Mesenchymal stem cell (in vitro differentiated cells and primary cell): ENCODE results near the gene TSPO.

ENCODE experiments used
- DNase-seq: peaks from one replicate; pipeline ENCODE4 v3.0.0-alpha.2; 2013
- H2AFZ ChIP-seq: one replicate; pipeline ENCODE4 v1.6.1; 2013; ENCODE audit warnings: low read depth, mild to moderate bottlenecking, control low read depth, inconsistent platforms, low read length, moderate library complexity
- H2AK5ac ChIP-seq: 2 replicates; pipeline ENCODE4 v1.6.1; 2013; ENCODE audit warnings: low read length, moderate library complexity, mild to moderate bottlenecking, inconsistent platforms; ENCODE audit not compliant: severe bottlenecking
- H2BK120ac ChIP-seq: one replicate; pipeline ENCODE4 v1.6.1; 2013; ENCODE audit warnings: low read depth, mild to moderate bottlenecking, inconsistent platforms, low read length, moderate library complexity
- H2BK12ac ChIP-seq, 2 experiments: one replicate each; pipeline ENCODE4 v1.6.1; 2013; ENCODE audit warnings: inconsistent platforms in 2 of 2, low read length in 2 of 2, mild to moderate bottlenecking in 2 of 2, moderate library complexity in 2 of 2, control low read depth in 1 of 2
- H2BK15ac ChIP-seq: one replicate; pipeline ENCODE4 v1.6.1; 2013; ENCODE audit warnings: mild to moderate bottlenecking, low read depth, inconsistent platforms; ENCODE audit not compliant: poor library complexity, severe bottlenecking
- H2BK5ac ChIP-seq: 2 replicates; pipeline ENCODE4 v1.6.1; 2013; ENCODE audit warnings: low read depth, mild to moderate bottlenecking, low read length, control low read depth, inconsistent platforms; ENCODE audit not compliant: poor library complexity, severe bottlenecking
- H3K14ac ChIP-seq, 2 experiments: one replicate each; pipeline ENCODE4 v1.6.1; 2013; ENCODE audit warnings: inconsistent platforms in 2 of 2, low read length in 2 of 2, control low read depth in 1 of 2, mild to moderate bottlenecking in 1 of 2, moderate library complexity in 1 of 2
- H3K18ac ChIP-seq, 2 experiments: one replicate each; pipeline ENCODE4 v1.6.1; 2013; ENCODE audit warnings: inconsistent platforms in 2 of 2, low read length in 2 of 2, control low read depth in 1 of 2, low read depth in 1 of 2, mild to moderate bottlenecking in 1 of 2
- H3K23ac ChIP-seq, 2 experiments: one replicate each; pipeline ENCODE4 v1.6.1; 2013; ENCODE audit warnings: inconsistent platforms in 2 of 2, low read length in 2 of 2, mild to moderate bottlenecking in 2 of 2, moderate library complexity in 2 of 2, control low read depth in 1 of 2
- H3K27ac ChIP-seq: 2 replicates; pipeline ENCODE4 v1.5.1; 2013; ENCODE audit warnings: mild to moderate bottlenecking, moderate library complexity, low read length, control low read depth, inconsistent platforms; ENCODE audit not compliant: poor library complexity, severe bottlenecking
- H3K27me3 ChIP-seq, 2 experiments: 2 replicates each; pipeline versions ENCODE4 v1.6.1 to v1.7.0; 2013; ENCODE audit warnings: low read length in 2 of 2, mild to moderate bottlenecking in 2 of 2, moderate library complexity in 2 of 2, control low read depth in 1 of 2, inconsistent platforms in 1 of 2; ENCODE audit not compliant: control insufficient read depth in 1 of 2, insufficient read depth in 1 of 2
- H3K36me3 ChIP-seq, 2 experiments: 2 replicates each; pipeline versions ENCODE4 v1.6.1 to v1.7.0; 2013; ENCODE audit warnings: low read length in 2 of 2, control low read depth in 1 of 2, inconsistent platforms in 1 of 2, low read depth in 1 of 2, mild to moderate bottlenecking in 1 of 2; ENCODE audit not compliant: insufficient read depth in 2 of 2, control insufficient read depth in 1 of 2
- H3K4ac ChIP-seq, 2 experiments: one replicate each; pipeline ENCODE4 v1.6.1; 2013; ENCODE audit warnings: inconsistent platforms in 2 of 2, low read length in 2 of 2, mild to moderate bottlenecking in 2 of 2, moderate library complexity in 2 of 2, control low read depth in 1 of 2, low read depth in 1 of 2
- H3K4me1 ChIP-seq: 2 replicates; pipeline ENCODE4 v1.6.1; 2013; ENCODE audit warnings: low read depth, low read length, control low read depth; ENCODE audit not compliant: control insufficient read depth, insufficient read depth
- H3K4me2 ChIP-seq: 2 replicates; pipeline ENCODE4 v1.6.1; 2013; ENCODE audit warnings: low read length, mild to moderate bottlenecking, inconsistent platforms; ENCODE audit not compliant: poor library complexity, severe bottlenecking
- H3K4me3 ChIP-seq, 2 experiments: 2 replicates each; pipeline versions ENCODE4 v1.5.1 to v1.7.0; 2013; ENCODE audit warnings: low read length in 2 of 2, mild to moderate bottlenecking in 2 of 2, control low read depth in 1 of 2, low read depth in 1 of 2; ENCODE audit not compliant: insufficient read depth in 1 of 2
- H3K79me1 ChIP-seq: replicated peaks from 2 replicates; pipeline ENCODE4 v1.6.1; 2013; ENCODE audit warnings: mild to moderate bottlenecking, control low read depth, low read length, inconsistent platforms; ENCODE audit not compliant: poor library complexity, severe bottlenecking
- H3K9ac ChIP-seq: 2 replicates; pipeline ENCODE4 v1.7.0; 2013; ENCODE audit warnings: mild to moderate bottlenecking, low read length, moderate library complexity
- H3K9me3 ChIP-seq: 2 replicates; pipeline ENCODE4 v1.7.0; 2013; ENCODE audit warnings: mild to moderate bottlenecking, low read length; ENCODE audit not compliant: control insufficient read depth
- H4K8ac ChIP-seq: one replicate; pipeline ENCODE4 v1.6.1; 2013; ENCODE audit warnings: inconsistent platforms, mild to moderate bottlenecking, low read length, moderate library complexity
- H4K91ac ChIP-seq: one replicate; pipeline ENCODE4 v1.6.1; 2013; ENCODE audit warnings: mild to moderate bottlenecking, low read length, inconsistent platforms
- WGBS: methylation state at CpG from one replicate; pipeline ENCODE4 v1.1.7; 2013; ENCODE audit warnings: mixed read lengths; 5-methylcytosine and 5-hydroxymethylcytosine counted together

Gene TSPO

GRCh38 chr22:43183496-43184277 is 32.3 kb downstream of the TSPO start:
- WGBS = 75% methylated on average over 12 of the region's 12 CpGs
- H2BK120ac ChIP-seq = no peak overlapping the region
- H3K23ac ChIP-seq = peak overlapping the region in 1 of 2 experiments; percentile 77

GRCh38 chr22:43185860-43186261 is 34.5 kb downstream of the TSPO start:
- H3K23ac ChIP-seq = peak overlapping the region in 1 of 2 experiments; percentile 2
- peak; percentile 52 for DNase-seq
- peak overlapping the region in 1 of 2 experiments; percentile 16 for H3K18ac ChIP-seq
- H4K91ac ChIP-seq = no peak overlapping the region
- H3K79me1 ChIP-seq = peaks cover 33% of the 10 kb centered on the region
- H4K8ac ChIP-seq = no peak overlapping the region
- no peaks in the 10 kb centered on the region for H3K9me3 ChIP-seq
- H3K36me3 ChIP-seq = peaks cover 3 to 15% of the 10 kb centered on the region in 2 experiments
- H2BK5ac ChIP-seq = no peak overlapping the region
- peak overlapping the region; percentile 64 for H2BK120ac ChIP-seq
- peaks cover 0 to 3% of the 10 kb centered on the region in 2 experiments for H3K27me3 ChIP-seq
- 28% methylated on average over 12 of the region's 12 CpGs for WGBS
- peaks cover 24% of the 10 kb centered on the region for H3K4me1 ChIP-seq
- H3K9ac ChIP-seq = peak overlapping the region; percentile 88
- H2AFZ ChIP-seq = no peak overlapping the region
- no peak overlapping the region for H3K27ac ChIP-seq
- no peak overlapping the region for H2BK12ac ChIP-seq
- H2AK5ac ChIP-seq = no peak overlapping the region
- peak overlapping the region; percentile 36 to 85 for H3K4me3 ChIP-seq
- no peak overlapping the region for H2BK15ac ChIP-seq
- H3K4ac ChIP-seq = no peak overlapping the region
- peak overlapping the region; percentile 83 for H3K4me2 ChIP-seq
- no peak overlapping the region for H3K14ac ChIP-seq

More at GRCh38 chr22:43183496-43184277, 32.3 kb downstream of the TSPO start:
- no peaks in the 10 kb centered on the region for H3K9me3 ChIP-seq
- H3K18ac ChIP-seq = peak overlapping the region; percentile 48 to 63
- H2AFZ ChIP-seq = no peak overlapping the region
- no peak overlapping the region for H3K9ac ChIP-seq
- H2BK15ac ChIP-seq = no peak overlapping the region
- peaks cover 24% of the 10 kb centered on the region for H3K4me1 ChIP-seq
- H3K4ac ChIP-seq = no peak overlapping the region
- no peak overlapping the region for H4K8ac ChIP-seq
- no peak overlapping the region for H3K27ac ChIP-seq
- no peak overlapping the region for H4K91ac ChIP-seq
- H2BK12ac ChIP-seq = no peak overlapping the region
- peaks cover 38% of the 10 kb centered on the region for H3K79me1 ChIP-seq
- peak; percentile 84 for DNase-seq
- H3K4me2 ChIP-seq = no peak overlapping the region
- H2AK5ac ChIP-seq = no peak overlapping the region
- H3K4me3 ChIP-seq = no peak overlapping the region
- H3K27me3 ChIP-seq = no peaks in the 10 kb centered on the region
- H3K36me3 ChIP-seq = peaks cover 24 to 37% of the 10 kb centered on the region in 2 experiments
- no peak overlapping the region for H2BK5ac ChIP-seq
- no peak overlapping the region for H3K14ac ChIP-seq

DNA sequence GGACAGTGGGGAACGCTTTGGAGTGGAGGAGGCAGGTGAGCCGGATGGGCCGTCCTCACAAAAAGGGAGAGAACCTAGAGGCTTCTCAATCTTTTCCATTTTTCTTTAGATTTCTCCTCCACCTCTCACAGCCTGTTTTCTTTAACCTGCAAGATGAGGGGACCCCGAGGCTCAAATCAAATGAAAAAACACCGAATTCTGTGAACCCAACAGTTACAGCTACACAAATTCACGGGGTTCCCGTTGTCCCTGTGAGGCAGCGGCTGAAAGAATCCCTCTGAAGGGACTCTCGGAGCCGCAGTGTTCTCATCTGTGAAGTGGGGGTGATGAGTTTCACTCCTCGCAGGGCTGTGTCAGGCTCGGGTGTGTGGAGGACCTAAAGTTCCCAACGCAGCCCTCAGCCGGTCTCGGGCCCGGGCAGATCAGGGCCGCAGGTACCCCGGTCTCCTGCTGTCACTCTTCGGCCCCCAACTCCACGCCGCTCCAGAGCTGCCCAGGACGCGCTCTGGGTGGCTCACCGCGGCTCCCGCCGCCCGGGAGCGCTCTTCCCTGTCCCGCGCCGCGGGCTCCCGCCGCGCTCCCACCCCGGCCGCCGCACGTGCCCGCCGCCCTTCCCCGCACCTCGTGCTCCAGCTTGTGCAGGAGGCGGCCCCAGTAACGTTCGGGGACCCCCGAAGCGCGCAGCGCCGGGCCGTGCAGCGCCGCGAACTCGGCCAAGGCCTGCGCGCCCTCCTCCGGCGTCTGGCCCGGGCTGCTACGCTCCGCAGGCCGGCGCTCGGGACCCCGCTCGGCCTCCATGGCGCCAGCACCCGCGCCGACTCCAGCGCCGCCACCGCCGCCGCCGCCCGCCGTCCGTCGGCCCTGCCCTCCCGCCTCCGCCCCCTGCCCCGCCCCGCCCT is 35.2 kb downstream of the TSPO start, which contains the start of gene TTLL12:
TSS of gene TTLL12 (minus strand) at position 863 of the 899 bp plus-strand sequence. CDS start at position 798, 65 bp downstream.
- peaks cover 0 to 9% of the 10 kb centered on the region in 2 experiments for H3K36me3 ChIP-seq
- H2BK5ac ChIP-seq = no peak within 1 kb of the TSS
- 1% methylated on average over 32 of the region's 87 CpGs for WGBS
- peak within 1 kb of the TSS; percentile 93 for H2BK15ac ChIP-seq
- H2AFZ ChIP-seq = peak within 1 kb of the TSS; percentile 92
- H4K91ac ChIP-seq = peak within 1 kb of the TSS; percentile 52
- peak within 1 kb of the TSS; percentile 91 to 97 for H3K18ac ChIP-seq
- H2AK5ac ChIP-seq = peak within 1 kb of the TSS; percentile 13
- H3K4me3 ChIP-seq = peak within 1 kb of the TSS; percentile 77 to 85
- peak within 1 kb of the TSS; percentile 64 for H2BK120ac ChIP-seq
- H3K14ac ChIP-seq = peak within 1 kb of the TSS in 1 of 2 experiments; percentile 68
- peaks cover 0 to 3% of the 10 kb centered on the region in 2 experiments for H3K27me3 ChIP-seq
- H3K9ac ChIP-seq = peak within 1 kb of the TSS; percentile 88
- peak within 1 kb of the TSS; percentile 97 for H4K8ac ChIP-seq
- peak within 1 kb of the TSS; percentile 35 to 88 for H2BK12ac ChIP-seq
- peak within 1 kb of the TSS; percentile 41 to 79 for H3K4ac ChIP-seq
- H3K23ac ChIP-seq = peak within 1 kb of the TSS; percentile 42 to 91
- peak within 1 kb of the TSS; percentile 92 for H3K27ac ChIP-seq
- H3K4me1 ChIP-seq = peaks cover 24% of the 10 kb centered on the region
- DNase-seq = peak; percentile 55
- no peaks in the 10 kb centered on the region for H3K9me3 ChIP-seq
- H3K79me1 ChIP-seq = peaks cover 32% of the 10 kb centered on the region
- peak within 1 kb of the TSS; percentile 83 for H3K4me2 ChIP-seq
